Measurements from ENCODE around the gene CRELD2.

CRELD2 gene

GRCh38 chr22:49926916-49927315 is 8.5 kb downstream of the CRELD2 start:
- no peak for TF ChIP-seq CTCF (IDR thresholded peaks at IDR 0.05; ENCODE audit: low read depth, low read length, missing control alignments)
- Histone ChIP-seq H3K27me3 (replicated peaks) (no peaks in the 10 kb centered on the region), H3K27ac (no peak overlapping the region), H3K4me3 (ENCODE audit: low read depth, low read length) (no peak overlapping the region), H3K36me3 (replicated peaks) (peaks cover 8% of the 10 kb centered on the region)
- no peak for DNase-seq
- in situ Hi-C loops (cut with HindIII; ENCODE audit: low pct_ligation_motif_present, low sequenced_read_pairs), result no loop called here

- in situ Hi-C loops (cut with HindIII; ENCODE audit: low pct_ligation_motif_present, low sequenced_read_pairs), result no loop called here
- no peak overlapping the region for H3K4me3 ChIP-seq (ENCODE audit: low read depth, low read length)
- DNase-seq, result no peak
- no peak for TF ChIP-seq CTCF (IDR thresholded peaks at IDR 0.05; ENCODE audit: low read depth, low read length, missing control alignments)
- no peaks in the 10 kb centered on the region for H3K27me3 ChIP-seq (replicated peaks)
- no peak overlapping the region for H3K27ac ChIP-seq
- H3K36me3 ChIP-seq (replicated peaks), result peaks cover 8% of the 10 kb centered on the region
Measured at GRCh38 chr22:49927483-49928184, 9.2 kb downstream of the CRELD2 start.

DNA sequence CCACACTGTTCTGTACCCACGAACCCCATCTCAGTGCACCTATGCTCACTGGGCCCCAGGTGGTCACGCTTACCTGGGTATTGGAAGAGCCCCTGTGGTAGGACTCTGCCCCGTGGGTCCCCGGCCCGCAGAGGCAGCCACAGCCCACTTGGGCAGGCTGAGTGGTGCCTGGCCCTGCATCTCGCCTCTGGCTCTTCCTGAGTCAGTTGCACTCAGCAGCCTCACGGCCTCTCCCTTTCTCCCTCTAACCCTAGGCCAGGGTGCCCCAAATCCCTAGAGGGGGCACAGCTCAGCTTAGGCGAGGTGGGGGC is 9.7 kb downstream of the CRELD2 start:
- no peaks in the 10 kb centered on the region for H3K27me3 ChIP-seq (replicated peaks)
- no peak for TF ChIP-seq CTCF (IDR thresholded peaks at IDR 0.05; ENCODE audit: low read depth, low read length, missing control alignments)
- in situ Hi-C loops (cut with HindIII; ENCODE audit: low pct_ligation_motif_present, low sequenced_read_pairs), result no loop called here
- H3K36me3 ChIP-seq (replicated peaks), result peaks cover 8% of the 10 kb centered on the region
- no peak for DNase-seq
- H3K27ac ChIP-seq, result no peak overlapping the region
- H3K4me3 ChIP-seq (ENCODE audit: low read depth, low read length), result no peak overlapping the region

DNA sequence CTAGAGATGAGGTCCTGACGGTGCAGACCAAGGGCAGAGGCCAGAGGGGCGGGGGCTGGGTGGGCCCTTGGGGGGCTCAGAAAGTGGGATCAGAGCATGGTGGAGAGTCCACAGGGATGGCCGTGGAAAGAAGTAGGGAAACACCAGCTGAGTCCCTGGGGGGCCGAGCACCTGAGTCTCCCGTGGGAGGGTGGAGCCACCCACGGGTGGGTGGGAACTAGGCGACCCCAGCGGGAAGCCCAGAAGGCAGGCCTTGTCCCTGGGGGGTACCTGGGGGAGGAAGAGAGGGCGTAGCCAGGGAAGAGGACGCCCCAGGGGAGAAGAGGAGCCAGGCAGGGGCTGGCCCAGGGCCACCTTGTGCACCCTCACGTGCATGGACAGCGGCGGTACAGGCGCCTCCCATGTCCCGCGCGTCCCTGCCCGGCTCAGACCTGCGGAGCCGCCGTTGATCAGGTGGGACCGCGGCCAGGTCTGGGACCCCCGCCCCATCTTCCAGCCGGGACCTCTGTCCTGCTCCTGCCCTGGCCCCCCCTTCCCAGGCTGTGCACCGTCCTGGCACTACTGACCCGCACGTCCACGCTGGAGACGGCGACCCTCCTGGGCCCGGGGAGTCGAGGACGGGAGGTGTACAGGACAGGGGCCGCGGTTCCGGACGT is 10.2 kb downstream of the CRELD2 start:
- Histone ChIP-seq H3K27ac (no peak overlapping the region), H3K36me3 (replicated peaks) (peaks cover 8% of the 10 kb centered on the region), H3K4me3 (ENCODE audit: low read depth, low read length) (no peak overlapping the region), H3K27me3 (replicated peaks) (no peaks in the 10 kb centered on the region)
- no peak for TF ChIP-seq CTCF (IDR thresholded peaks at IDR 0.05; ENCODE audit: low read depth, low read length, missing control alignments)
- DNase-seq, result no peak
- in situ Hi-C loops (cut with HindIII; ENCODE audit: low pct_ligation_motif_present, low sequenced_read_pairs), result no loop called here

DNA sequence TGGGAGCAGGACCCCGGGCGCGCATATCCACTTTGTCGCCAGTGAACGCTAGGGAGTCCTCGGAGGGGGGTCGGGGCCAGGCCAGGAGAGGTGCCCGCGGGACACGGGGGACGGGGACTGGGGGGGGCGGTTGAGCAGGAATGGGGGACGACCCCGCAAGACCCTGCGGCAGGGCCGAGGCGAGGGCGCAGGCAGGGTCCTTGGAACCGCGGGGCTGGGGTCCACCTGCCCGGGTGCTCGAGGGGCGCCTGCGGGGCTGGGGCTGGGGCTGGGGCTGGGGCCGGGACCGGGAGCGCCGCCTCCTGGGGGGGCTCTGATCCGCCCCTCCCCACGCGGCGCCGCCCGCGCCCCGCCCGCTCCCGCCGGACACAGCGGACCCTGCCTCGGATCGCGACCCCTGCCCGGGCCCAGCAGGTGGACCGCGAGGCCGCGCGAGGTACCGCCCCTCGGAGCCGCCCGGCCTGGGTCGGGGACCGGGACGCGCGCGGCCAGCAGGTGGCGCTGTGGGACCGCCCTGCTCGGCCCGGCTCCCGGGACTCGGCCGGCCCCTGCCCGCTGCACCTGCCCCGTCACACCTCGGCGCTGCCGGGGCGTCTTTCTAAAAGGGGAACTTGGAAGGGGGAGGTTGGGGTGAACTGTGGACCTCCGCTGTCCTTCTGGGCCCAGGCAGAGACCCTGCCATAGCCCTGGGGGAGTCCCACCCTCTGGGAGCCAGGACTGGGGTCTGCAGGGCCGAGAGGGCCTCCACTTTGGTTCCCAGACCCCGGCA is 11.0 kb downstream of the CRELD2 start:
- H3K27ac ChIP-seq, result no peak overlapping the region
- H3K27me3 ChIP-seq (replicated peaks), result no peaks in the 10 kb centered on the region
- DNase-seq, result no peak
- H3K36me3 ChIP-seq (replicated peaks), result peaks cover 6% of the 10 kb centered on the region
- TF ChIP-seq CTCF (IDR thresholded peaks at IDR 0.05; ENCODE audit: low read depth, low read length, missing control alignments), result peak; percentile 43
- in situ Hi-C loops (cut with HindIII; ENCODE audit: low pct_ligation_motif_present, low sequenced_read_pairs), result no loop called here
- H3K4me3 ChIP-seq (ENCODE audit: low read depth, low read length), result no peak overlapping the region

All from brain microvascular endothelial cell (primary cell).